OCI-LY7 (cell line): ENCODE measurements around the gene PYGL.
"Not testable (repeated sequence)": the region's sequence is repeated elsewhere in the genome, so short reads cannot be mapped to it uniquely, and the experiment has no call there.

Experiments
- CTCF ChIP-seq: fragments of 200-600 bp; sonication (generic); conservative IDR thresholded peaks from 2 replicates; pipeline ENCODE4 v1.5.1; 2014; ENCODE audit warnings: mild to moderate bottlenecking, antibody characterized with exemption, low read length, moderate library complexity, mixed read lengths
- EZH2phosphoT487 ChIP-seq: fragments of 200-600 bp; sonication (generic); IDR thresholded peaks from 2 replicates; pipeline ENCODE4 v1.6.1; 2018; ENCODE audit warnings: low read depth, borderline replicate concordance, mild to moderate bottlenecking, mixed run types, antibody characterized with exemption, low read length, moderate library complexity, mixed read lengths

GRCh38 chr14:50919524-50919923 is 24.8 kb downstream of the PYGL start:
- not testable (repeated sequence) for TF ChIP-seq CTCF, EZH2phosphoT487
